Measurements from ENCODE around the gene OR2V2. TPM values are rescaled to one million over a fixed set of nuclear protein-coding genes. Genes with fewer than 3 reads are reported as not detected.
A peak's percentile ranks its signal among the peaks of the same experiment; 100 is the strongest.
"Not testable (repeated sequence)": the region's sequence is repeated elsewhere in the genome, so short reads cannot be mapped to it uniquely, and the experiment has no call there.

The OR2V2 gene
- total RNA-seq, 2 experiments from 2014 or later, result not detected

DNA sequence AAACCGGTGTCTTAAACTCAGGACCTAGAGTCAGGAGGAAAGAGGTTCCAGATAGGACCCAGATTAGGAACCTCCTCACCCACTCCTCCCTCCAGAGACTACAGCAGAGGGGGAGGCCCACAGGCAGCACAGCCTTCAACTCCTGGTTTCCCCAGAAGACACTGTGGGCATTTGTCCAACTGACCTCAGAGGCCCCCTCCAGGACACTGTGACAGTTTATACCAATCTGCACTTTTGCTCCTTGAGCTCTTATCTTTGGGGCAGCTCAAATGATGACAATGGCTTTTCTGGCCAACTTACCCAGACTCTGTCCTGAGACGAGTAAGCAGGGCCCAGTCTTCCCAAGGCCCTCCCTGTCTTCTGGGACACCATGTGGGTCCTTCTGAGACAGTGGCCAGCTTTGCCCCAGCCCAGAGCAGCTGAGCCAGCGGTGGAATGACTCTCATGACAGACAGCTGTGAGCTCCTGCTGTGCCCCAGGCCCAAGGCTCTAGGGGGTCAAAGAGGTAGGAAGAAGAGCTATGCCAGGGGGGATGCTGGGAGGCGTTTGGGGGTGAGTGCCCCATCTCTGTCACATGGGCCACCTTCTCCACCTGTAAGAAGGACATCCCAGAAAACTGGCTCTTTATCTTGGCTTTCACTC lies 14.3 kb downstream of the OR2V2 start:
- ATAC-seq (ENCODE audit: low read depth) (peak; percentile 3), DNase-seq (no peak)
- POLR2A ChIA-PET, result interaction anchor here (1.2 kb wide), 2 partner anchors 11 to 29 kb away, joined by 3 to 4 read pairs; no protein-coding TSS in a partner anchor
- Mint-ChIP-seq H3K4me1 (peaks cover 31% of the 10 kb centered on the region), H3K4me3 (peak overlapping the region; percentile 82), H3K27me3 (peaks cover 7% of the 10 kb centered on the region), H3K27ac (peak overlapping the region; percentile 95), H3K36me3 (no peaks in the 10 kb centered on the region), H3K9me3 (no peaks in the 10 kb centered on the region)

DNA sequence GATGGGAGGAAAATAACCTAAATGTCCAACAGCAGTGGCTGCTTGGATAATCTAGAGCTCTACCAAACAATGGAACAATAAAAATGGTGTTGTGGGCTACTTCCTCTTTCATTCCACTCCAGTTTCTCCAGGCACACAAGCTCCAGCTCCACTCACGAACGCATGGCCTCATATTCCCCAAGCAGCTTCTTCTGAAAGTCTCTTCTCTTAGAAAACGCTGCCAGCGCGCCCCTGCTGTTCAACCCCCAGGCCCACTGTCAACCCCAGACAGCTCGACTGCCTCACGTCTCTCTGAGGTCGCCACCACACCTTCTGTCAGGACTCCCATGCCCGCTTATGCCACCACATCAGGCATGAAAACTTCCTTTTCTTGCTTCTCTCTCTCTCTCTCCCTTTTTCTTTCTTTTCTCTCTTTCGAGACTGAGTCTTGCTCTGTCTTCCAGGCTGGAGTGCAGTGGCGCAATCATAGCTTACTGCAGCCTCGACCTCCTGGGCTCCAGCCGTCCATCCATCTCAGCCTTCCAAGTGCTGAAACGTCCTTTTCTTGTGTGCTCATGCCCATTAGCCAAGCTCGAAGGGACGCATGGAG lies 16.2 kb downstream of the OR2V2 start:
- ATAC-seq (ENCODE audit: low read depth) (no peak), DNase-seq (no peak)
- POLR2A ChIA-PET, result interaction anchor here (1.3 kb wide), 2 partner anchors 9 to 97 kb away, joined by 4 to 6 read pairs; partner anchors contain the start of gene TRIM52
- H3K27me3 Mint-ChIP-seq, result peaks cover 8% of the 10 kb centered on the region
- peak overlapping the region; percentile 73 for H3K4me3 Mint-ChIP-seq
- H3K4me1 Mint-ChIP-seq, result peaks cover 41% of the 10 kb centered on the region
- H3K36me3 Mint-ChIP-seq, result no peaks in the 10 kb centered on the region
- peak overlapping the region; percentile 90 for H3K27ac Mint-ChIP-seq
- no peaks in the 10 kb centered on the region for H3K9me3 Mint-ChIP-seq

DNA sequence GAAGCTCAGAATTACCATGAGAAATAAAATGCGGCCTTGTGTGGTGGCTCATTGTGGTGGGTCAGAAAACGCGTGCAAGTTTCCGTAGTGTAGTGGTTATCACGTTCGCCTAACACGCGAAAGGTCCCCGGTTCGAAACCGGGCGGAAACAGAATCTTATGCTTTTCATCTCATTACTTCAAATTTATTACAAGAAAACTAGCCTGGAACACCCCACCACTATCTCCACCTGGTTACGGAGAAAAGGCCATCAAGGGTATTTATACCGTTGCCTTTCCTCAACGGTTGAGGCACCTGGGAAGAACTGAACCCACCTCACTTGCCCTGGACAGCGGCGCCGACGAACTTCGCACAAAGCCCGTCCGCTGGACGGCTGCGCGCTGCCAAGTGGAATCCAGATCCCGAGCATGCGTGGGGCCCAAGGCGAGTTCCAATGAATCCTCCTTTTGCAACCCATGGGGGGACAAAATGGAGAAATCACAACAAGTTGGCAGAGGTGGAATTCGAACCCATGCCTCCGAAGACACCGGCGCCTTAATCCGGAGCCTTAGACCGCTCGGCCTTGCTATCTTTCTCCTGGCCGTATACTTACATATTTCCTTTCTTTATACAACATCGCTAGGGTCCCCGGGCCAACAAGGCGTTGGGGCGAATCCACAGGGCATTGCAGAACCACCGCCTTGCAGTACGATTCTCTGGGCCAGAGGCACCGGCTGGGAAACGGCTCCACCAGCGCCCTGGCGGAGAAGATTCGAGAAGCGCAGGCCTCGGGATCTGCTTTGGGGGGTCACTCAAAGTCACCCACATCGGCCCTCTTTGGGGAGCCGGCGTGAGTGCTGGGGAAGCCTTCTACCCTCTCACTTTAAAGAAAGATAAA lies 16.9 kb downstream of the OR2V2 start:
- Mint-ChIP-seq H3K4me3 (peak overlapping the region; percentile 73), H3K27ac (peak overlapping the region; percentile 90), H3K36me3 (no peaks in the 10 kb centered on the region), H3K9me3 (no peaks in the 10 kb centered on the region), H3K27me3 (peaks cover 15% of the 10 kb centered on the region), H3K4me1 (peaks cover 44% of the 10 kb centered on the region)
- POLR2A ChIA-PET, result interaction anchor here (1.0 to 1.3 kb wide), 3 partner anchors 9 to 304 kb away, joined by 4 to 6 read pairs (median 5); partner anchors contain the start of gene TRIM52
- ATAC-seq (ENCODE audit: low read depth) (no peak), DNase-seq (no peak)

DNA sequence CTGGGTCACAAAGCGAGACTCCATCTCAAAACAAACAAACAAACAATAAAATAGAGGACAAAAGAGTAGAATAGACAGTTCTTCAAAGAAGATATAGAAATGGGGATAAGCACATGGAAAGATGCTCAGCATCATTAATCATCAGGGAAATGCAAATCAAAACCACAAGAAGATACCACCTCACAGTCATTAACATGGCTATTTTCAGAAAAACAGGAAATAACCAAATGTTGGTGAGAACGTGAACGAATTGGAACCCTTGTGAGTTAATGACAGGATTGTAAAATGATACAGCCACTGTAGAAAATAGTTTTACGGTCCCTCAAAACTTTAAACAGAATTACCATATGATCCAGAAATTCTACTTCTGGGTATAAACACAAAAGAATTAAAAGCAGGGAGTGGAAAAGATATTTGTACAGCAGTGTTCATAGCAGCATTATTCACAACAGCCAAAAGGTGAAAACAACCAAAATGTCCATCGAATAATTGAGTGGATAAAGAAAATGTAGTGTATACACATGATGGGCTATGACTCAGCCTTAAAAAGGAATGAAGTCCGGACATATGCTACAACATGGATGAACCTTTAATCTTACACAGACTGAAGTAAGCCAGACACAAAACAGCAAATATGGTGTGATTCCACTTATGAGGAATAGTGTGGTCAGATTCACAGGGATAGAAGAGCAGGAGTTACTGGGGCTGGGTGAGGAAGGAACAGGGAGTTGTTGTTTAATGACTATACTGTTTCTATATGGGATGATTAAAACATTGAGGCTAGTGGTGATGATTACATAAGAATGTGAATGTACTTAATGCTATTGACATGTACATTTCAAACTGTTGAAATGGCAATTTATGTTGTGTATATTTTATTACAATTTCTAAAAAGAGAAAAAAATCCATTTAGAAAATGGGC lies 19.7 kb downstream of the OR2V2 start:
- Mint-ChIP-seq H3K4me3 (no peak overlapping the region), H3K9me3 (no peaks in the 10 kb centered on the region), H3K36me3 (no peaks in the 10 kb centered on the region), H3K4me1 (peaks cover 54% of the 10 kb centered on the region), H3K27me3 (peaks cover 18% of the 10 kb centered on the region), H3K27ac (no peak overlapping the region)
- no peak for ATAC-seq (ENCODE audit: low read depth)
- POLR2A ChIA-PET, result no interaction called here
- no peak for DNase-seq

DNA sequence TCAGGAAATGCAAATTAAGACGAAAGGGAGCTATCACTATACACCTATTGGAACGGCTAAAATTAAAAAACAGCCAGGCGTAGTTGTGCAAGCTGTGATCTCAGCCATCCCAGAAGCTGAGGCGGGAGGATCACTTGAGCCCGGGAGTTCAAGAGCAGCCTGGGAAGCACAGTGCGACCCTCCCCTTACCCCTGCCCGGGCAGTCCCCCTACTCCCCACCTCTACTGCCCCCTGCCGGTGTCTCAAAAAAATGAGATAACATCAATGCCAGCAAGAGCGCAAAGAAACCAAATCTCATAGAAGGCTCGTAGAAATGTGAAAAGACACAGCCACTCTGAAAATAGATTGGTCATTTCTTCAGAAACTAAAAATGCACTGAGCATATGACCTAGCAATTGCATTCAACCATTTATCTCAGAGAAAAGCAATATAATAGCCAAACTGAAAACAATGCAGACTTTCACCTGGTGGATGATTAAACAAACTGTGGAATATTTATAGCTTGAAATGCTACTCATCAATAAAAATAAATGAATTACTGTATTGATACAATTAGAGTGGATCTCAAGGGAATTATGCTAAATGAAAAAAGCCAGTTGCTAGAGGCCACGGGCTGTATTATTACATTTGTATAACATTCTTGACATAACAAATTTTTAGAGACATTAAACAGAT lies 20.6 kb downstream of the OR2V2 start:
- peak overlapping the region; percentile 14 for H3K4me3 Mint-ChIP-seq

DNA sequence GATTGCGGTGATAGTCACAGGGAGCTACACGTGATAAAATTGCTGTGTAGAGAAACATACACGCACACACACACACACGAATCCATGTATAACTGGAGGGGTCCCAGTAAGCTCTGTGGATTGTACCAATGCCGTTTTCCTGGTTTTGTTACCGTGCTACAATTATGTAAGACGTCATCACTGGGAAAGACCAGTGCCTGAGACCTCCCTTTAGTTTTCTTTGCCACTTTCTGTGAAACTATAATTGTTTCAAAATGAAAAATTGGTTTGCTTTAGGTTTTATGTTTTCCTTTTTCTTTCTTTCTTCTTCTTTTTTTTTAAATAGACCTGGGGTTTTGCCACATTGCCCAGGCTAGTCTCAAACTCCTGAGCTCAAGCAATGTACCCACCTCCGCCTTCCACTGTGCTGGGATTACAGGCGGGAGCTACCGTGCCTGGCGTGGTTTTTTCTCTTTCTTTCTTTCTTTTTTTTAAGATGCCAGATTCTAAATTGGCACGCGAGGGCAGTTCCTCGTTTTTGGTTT lies 21.3 kb downstream of the OR2V2 start:
- H3K4me3 Mint-ChIP-seq, result peak overlapping the region; percentile 83
- H3K36me3 Mint-ChIP-seq, result no peaks in the 10 kb centered on the region
- H3K27ac Mint-ChIP-seq, result no peak overlapping the region
- H3K4me1 Mint-ChIP-seq, result peaks cover 62% of the 10 kb centered on the region
- DNase-seq, result no peak
- ATAC-seq (ENCODE audit: low read depth), result no peak
- POLR2A ChIA-PET, result interaction anchor here (1.0 kb wide), 2 partner anchors 15 to 49 kb away, joined by 3 read pairs; no protein-coding TSS in a partner anchor
- H3K9me3 Mint-ChIP-seq, result no peaks in the 10 kb centered on the region
- peaks cover 18% of the 10 kb centered on the region for H3K27me3 Mint-ChIP-seq

More for the DNA sequence above, 20.6 kb downstream of the OR2V2 start:
- H3K27ac Mint-ChIP-seq, result no peak overlapping the region
- H3K4me1 Mint-ChIP-seq, result peaks cover 60% of the 10 kb centered on the region
- H3K27me3 Mint-ChIP-seq, result peaks cover 18% of the 10 kb centered on the region
- POLR2A ChIA-PET, result interaction anchor here (1.0 kb wide), 1 partner anchor 49 kb away, joined by 3 read pairs; no protein-coding TSS in a partner anchor
- ATAC-seq (ENCODE audit: low read depth) (no peak), DNase-seq (peak; percentile 49)
- H3K36me3 Mint-ChIP-seq, result no peaks in the 10 kb centered on the region
- no peaks in the 10 kb centered on the region for H3K9me3 Mint-ChIP-seq

DNA sequence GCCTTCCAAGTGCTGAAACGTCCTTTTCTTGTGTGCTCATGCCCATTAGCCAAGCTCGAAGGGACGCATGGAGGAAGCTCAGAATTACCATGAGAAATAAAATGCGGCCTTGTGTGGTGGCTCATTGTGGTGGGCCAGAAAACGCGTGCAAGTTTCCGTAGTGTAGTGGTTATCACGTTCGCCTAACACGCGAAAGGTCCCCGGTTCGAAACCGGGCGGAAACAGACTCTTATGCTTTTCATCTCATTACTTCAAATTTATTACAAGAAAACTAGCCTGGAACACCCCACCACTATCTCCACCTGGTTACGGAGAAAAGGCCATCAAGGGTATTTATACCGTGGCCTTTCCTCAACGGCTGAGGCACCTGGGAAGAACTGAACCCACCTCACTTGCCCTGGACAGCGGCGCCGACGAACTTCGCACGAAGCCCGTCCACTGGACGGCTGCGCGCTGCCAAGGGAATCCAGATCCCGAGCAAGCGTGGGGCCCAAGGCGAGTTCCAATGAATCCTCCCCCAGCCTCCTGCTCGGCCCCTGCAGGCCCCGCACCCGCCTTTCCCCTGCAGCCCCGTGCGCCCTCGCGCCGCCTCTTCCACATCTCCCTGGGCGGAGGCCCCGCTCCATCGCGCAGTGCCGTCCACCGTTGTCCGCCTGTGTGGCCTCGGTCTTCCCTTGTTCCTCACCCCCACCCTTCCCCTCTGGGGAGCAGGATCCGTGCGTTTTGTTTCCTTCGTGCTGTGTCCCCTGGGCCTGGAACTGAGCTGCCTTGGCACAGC lies 22.3 kb downstream of the OR2V2 start:
- DNase-seq, result peak; percentile 80
- peaks cover 58% of the 10 kb centered on the region for H3K4me1 Mint-ChIP-seq
- peaks cover 18% of the 10 kb centered on the region for H3K27me3 Mint-ChIP-seq
- not testable (repeated sequence) for H3K9me3 Mint-ChIP-seq, H3K36me3 Mint-ChIP-seq
- ATAC-seq (ENCODE audit: low read depth), result peak; percentile 32
- peak overlapping the region; percentile 82 for H3K27ac Mint-ChIP-seq
- POLR2A ChIA-PET, result interaction anchor here (0.9 to 1.2 kb wide), 3 partner anchors 14 to 92 kb away, joined by 3 to 8 read pairs (median 4); no protein-coding TSS in a partner anchor
- H3K4me3 Mint-ChIP-seq, result peak overlapping the region; percentile 83

DNA sequence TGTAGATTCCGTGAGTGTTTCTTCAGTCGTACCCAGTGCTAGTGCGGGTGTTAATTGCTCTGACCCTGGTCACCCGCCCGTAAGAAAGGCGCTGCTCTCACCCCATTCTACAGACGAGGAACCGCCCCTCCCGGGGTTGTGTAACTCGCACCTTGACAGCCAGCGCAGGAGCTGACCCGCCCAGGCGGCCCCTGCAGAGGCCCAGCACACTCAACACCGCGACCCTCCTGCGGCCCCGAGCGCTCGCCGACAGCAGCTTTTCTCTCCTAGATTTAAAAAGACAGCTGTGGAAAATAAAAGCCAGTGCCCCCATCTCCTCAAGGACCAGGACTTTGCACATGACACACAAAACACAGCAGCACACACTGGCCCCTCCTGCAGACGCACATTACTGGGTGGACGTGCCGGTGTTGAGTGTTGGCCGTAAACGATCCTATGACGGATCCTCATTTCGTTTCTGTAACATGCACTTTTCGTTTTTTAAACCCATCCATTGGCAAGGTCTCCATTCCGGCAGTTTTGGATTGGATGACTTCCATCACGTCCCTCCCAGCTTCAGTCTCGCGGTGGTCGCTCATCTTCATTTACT lies 22.9 kb downstream of the OR2V2 start:
- no peaks in the 10 kb centered on the region for H3K36me3 Mint-ChIP-seq
- H3K4me3 Mint-ChIP-seq, result peak overlapping the region; percentile 83
- POLR2A ChIA-PET, result interaction anchor here (0.9 to 3.4 kb wide), 4 partner anchors 10 to 92 kb away, joined by 3 to 23 read pairs (median 6); no protein-coding TSS in a partner anchor
- peak overlapping the region; percentile 82 for H3K27ac Mint-ChIP-seq
- H3K9me3 Mint-ChIP-seq, result no peaks in the 10 kb centered on the region
- DNase-seq (no peak), ATAC-seq (ENCODE audit: low read depth) (no peak)
- peaks cover 18% of the 10 kb centered on the region for H3K27me3 Mint-ChIP-seq
- peaks cover 55% of the 10 kb centered on the region for H3K4me1 Mint-ChIP-seq

DNA sequence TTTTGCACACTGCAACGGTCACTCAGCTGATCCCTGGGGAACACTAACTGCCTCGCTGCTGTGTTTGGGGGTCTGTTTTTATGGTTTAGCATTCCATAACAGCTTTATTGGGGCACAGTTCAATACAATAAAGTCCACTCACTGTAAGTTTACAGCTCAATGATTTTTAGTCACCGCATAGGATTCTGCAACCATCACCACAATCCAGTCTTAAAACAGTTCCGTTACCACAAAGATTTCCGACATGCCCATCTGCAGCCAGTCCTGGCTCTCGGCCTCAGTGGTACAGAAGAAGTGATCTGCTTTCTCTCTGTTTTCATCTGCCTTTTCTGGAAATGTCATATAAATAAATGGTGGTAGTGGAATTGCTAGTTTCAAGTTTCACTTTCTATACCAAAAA lies 23.6 kb downstream of the OR2V2 start:
- no peaks in the 10 kb centered on the region for H3K36me3 Mint-ChIP-seq
- peaks cover 52% of the 10 kb centered on the region for H3K4me1 Mint-ChIP-seq
- ATAC-seq (ENCODE audit: low read depth) (no peak), DNase-seq (no peak)
- POLR2A ChIA-PET, result interaction anchor here (0.7 to 3.4 kb wide), 4 partner anchors 11 to 679 kb away, joined by 3 to 23 read pairs (median 4); no protein-coding TSS in a partner anchor
- H3K27me3 Mint-ChIP-seq, result peaks cover 22% of the 10 kb centered on the region
- no peaks in the 10 kb centered on the region for H3K9me3 Mint-ChIP-seq
- peak overlapping the region; percentile 62 for H3K27ac Mint-ChIP-seq
- peak overlapping the region; percentile 83 for H3K4me3 Mint-ChIP-seq

DNA sequence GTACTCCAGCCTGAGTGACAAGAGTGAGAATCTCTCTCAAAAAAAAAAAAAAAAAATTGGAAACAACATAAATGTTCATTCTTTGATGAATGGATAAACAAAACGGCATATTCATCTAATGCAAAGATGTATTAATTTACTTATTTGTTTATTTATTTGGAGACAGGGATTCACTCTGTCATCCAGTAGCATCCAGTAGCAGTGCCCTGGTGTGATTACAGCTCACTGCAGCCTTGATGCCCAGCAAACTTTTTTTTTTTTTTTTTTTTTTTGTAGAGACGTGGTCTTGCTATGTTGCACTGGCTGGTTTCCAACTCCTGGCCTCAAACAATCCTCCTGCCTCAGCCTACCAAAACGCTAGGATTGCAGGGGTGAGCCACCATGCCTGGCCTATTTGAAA lies 24.4 kb downstream of the OR2V2 start:
- DNase-seq (no peak), ATAC-seq (ENCODE audit: low read depth) (no peak)
- Mint-ChIP-seq H3K36me3 (no peaks in the 10 kb centered on the region), H3K4me1 (peaks cover 50% of the 10 kb centered on the region), H3K27me3 (peaks cover 18% of the 10 kb centered on the region), H3K27ac (no peak overlapping the region), H3K9me3 (no peaks in the 10 kb centered on the region), H3K4me3 (peak overlapping the region; percentile 22)
- POLR2A ChIA-PET, result interaction anchor here (0.7 to 3.4 kb wide), 6 partner anchors 13 to 679 kb away, joined by 3 to 23 read pairs (median 4); partner anchors contain the start of gene TRIM52

DNA sequence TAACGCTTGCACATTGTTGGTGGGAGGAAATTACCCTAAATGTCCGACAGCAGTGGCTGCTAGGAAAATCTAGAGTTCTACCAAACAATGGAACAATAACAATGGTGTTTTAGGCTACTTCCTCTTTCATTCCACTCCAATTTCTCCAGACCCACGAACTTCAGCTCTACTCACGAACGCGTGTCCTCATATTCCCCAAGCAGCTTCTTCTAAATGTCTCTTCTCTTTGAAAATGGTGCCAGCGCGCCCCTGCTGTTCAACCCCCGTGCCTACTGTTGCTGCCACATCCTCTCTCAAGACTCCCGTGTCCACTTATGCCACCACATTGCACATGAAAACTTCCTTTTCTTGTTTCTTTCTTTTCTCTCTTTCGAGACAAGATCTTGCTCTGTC lies 25.6 kb downstream of the OR2V2 start:
- peaks cover 19% of the 10 kb centered on the region for H3K27me3 Mint-ChIP-seq
- H3K27ac Mint-ChIP-seq, result peak overlapping the region; percentile 98
- H3K36me3 Mint-ChIP-seq, result no peaks in the 10 kb centered on the region
- H3K4me3 Mint-ChIP-seq, result peak overlapping the region; percentile 97
- no peaks in the 10 kb centered on the region for H3K9me3 Mint-ChIP-seq
- DNase-seq (no peak), ATAC-seq (ENCODE audit: low read depth) (peak; percentile 45)
- peaks cover 42% of the 10 kb centered on the region for H3K4me1 Mint-ChIP-seq
- POLR2A ChIA-PET, result interaction anchor here (0.6 to 3.4 kb wide), 13 partner anchors 9 to 342 kb away, joined by 3 to 23 read pairs (median 6); partner anchors contain the start of genes RACK1 and TRIM7

Measured in activated naive CD8-positive, alpha-beta T cell treated with anti-CD3 and anti-CD28 coated beads, Interleukin-2, amount 10 ng/mL, durations not matched to agents 7 days and 5 days (primary cell).